Lung (tissue), 12 donors: ENCODE results near the gene GPR153. TPM values are rescaled to one million over a fixed set of nuclear protein-coding genes. Genes with fewer than 3 reads are reported as not detected.
A peak's percentile ranks its signal among the peaks of the same experiment; 100 is the strongest.

ENCODE experiments used
- ATAC-seq: fragments of 200-7000 bp; cut with Tn5 transposase; one replicate; pipeline ENCODE4 v1.9.1; 2020; ENCODE audit warnings: moderate number of reproducible peaks; ENCODE audit not compliant: insufficient read depth, low FRiP score
- DNase-seq, 3 donors: peaks; one replicate each; pipeline ENCODE4 v3.0.0-alpha.2; 2013 to 2017
- H3K27ac ChIP-seq, 2 donors: one replicate each; pipeline ENCODE4 v1.5.1; 2013; ENCODE audit warnings: mild to moderate bottlenecking in 2 of 2, moderate library complexity in 2 of 2, control low read depth in 1 of 2, inconsistent platforms in 1 of 2, low read depth in 1 of 2, low read length in 1 of 2
- H3K27me3 ChIP-seq, 3 donors: one replicate each; pipeline ENCODE4 v1.5.1; 2013; ENCODE audit warnings: low read length in 2 of 3; ENCODE audit not compliant: control insufficient read depth in 3 of 3, insufficient read depth in 3 of 3
- H3K36me3 ChIP-seq, 4 donors: one replicate each; pipeline ENCODE4 v1.5.1; 2013; ENCODE audit warnings: low read length in 4 of 4, mild to moderate bottlenecking in 1 of 4, moderate library complexity in 1 of 4; ENCODE audit not compliant: control insufficient read depth in 4 of 4, insufficient read depth in 4 of 4
- H3K4me1 ChIP-seq, 5 donors: one replicate each; pipeline ENCODE4 v1.5.1; 2013; ENCODE audit warnings: low read length in 5 of 5, mild to moderate bottlenecking in 2 of 5, moderate library complexity in 1 of 5; ENCODE audit not compliant: control insufficient read depth in 5 of 5, insufficient read depth in 5 of 5
- H3K4me3 ChIP-seq: one replicate; pipeline ENCODE4 v1.5.1; 2013; ENCODE audit warnings: mild to moderate bottlenecking, control low read depth, moderate library complexity
- H3K9ac ChIP-seq, 2 donors: one replicate each; pipeline ENCODE4 v1.5.1; 2013; ENCODE audit warnings: low read length in 2 of 2, control low read depth in 1 of 2; ENCODE audit not compliant: insufficient read depth in 1 of 2
- H3K9me3 ChIP-seq, 4 donors: one replicate each; pipeline ENCODE4 v1.5.1; 2013; ENCODE audit warnings: low read length in 3 of 4, mild to moderate bottlenecking in 1 of 4, moderate library complexity in 1 of 4; ENCODE audit not compliant: control insufficient read depth in 4 of 4, insufficient read depth in 3 of 4
- WGBS, 2 donors: extraction: QIAGEN DNeasy Blood & Tissue Kit; methylation state at CpG; one replicate each; pipeline ENCODE4 v1.1.7; 2013; 5-methylcytosine and 5-hydroxymethylcytosine counted together
- polyA plus RNA-seq, 2 donors: library from polyadenylated mRNA; stranded (reverse); fragments of 200-250 nt; gene quantifications; one replicate each; pipeline ENCODE4 v1.2.1, GENCODE V29; 2013
- total RNA-seq, 2 donors: library from RNA; depleted of rRNA in 1 of 2; stranded (reverse); fragments of >200 nt in 1 of 2; gene quantifications; one replicate each; pipeline ENCODE4 v1.2.1, GENCODE V29; 2014 to 2021
- TF ChIP-seq, protein P1 (sequence below): IDR thresholded peaks from 2 replicates; pipeline ENCODE4 v1.5.1; 2012; ENCODE audit warnings: mild to moderate bottlenecking; ENCODE audit errors: control extremely low read depth, extremely low read depth
- donor health status: control.
- donor health status: control.
- donor health status: Bipolar disorder and iron deficiency.
- donor health status: healthy.
- donor health status: DM: yes; HTN: yes; CAD: no.

Gene GPR153
- total and polyA plus RNA-seq, 4 donors, result 3.2 to 17.0 (median 6.2) TPM

DNA sequence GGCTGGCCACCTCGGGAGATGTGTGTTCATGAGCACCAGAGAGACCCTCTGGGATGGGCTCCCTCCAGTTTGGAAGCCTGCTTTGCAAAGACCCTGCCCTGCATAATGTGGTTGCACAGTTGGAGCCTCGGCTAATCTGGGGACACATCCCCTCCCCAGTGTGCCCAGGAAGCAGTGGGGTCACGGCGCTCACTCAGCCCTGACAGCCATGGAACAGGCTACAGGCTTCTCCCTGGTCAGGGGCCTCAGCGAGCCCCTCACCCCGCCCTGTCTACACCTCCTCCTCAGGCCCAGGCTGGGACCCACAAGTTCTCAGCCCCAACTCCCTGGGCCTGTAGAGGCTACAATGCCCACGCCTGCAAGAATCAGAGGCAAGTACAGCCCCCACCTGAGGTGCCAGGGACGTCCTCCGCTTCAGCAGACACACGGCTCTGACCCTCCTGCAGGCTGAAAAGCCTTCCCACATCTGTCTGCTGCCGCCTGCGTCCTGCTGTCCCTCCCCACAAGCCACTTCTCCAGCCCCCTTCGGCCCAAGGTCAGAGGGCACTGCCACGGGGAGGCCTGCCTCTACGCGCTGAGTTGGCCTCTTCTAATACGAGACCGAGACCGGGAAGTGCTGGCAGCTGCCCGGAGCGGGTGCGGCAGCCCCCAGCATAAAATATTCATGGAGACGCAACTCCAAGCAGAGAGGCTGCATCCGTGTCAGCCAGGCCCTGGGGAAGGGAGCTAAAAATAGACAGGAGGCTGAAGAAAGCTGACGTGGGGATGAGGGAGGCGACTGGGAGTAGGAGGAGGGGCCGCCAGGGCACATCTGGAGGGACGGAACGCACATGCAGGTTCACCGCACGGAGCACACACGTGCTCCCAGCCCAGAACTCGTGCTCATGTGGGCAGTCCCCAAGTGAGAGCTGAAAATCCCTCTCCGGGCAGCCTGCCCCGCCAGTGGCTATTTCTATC, 15.2 kb upstream of the GPR153 start:
- Histone ChIP-seq H3K9ac (peak overlapping the region in 1 of 2 donors; percentile 39), H3K27me3 (no peaks in the 10 kb centered on the region), H3K4me1 (peaks cover 0 to 28% (median 4%) of the 10 kb centered on the region in 5 donors), H3K27ac (peak overlapping the region; percentile 38 to 68), H3K9me3 (peaks cover 0 to 2% (median 0%) of the 10 kb centered on the region in 4 donors), H3K4me3 (no peak overlapping the region), H3K36me3 (peaks cover 0 to 2% (median 0%) of the 10 kb centered on the region in 4 donors)
- no peak for ATAC-seq
- peak; percentile 78 to 89 (median 84) for DNase-seq
- WGBS, 2 donors, result 74 to 81% methylated on average over 35 of the region's 35 CpGs
- TF ChIP-seq, protein P1, sequence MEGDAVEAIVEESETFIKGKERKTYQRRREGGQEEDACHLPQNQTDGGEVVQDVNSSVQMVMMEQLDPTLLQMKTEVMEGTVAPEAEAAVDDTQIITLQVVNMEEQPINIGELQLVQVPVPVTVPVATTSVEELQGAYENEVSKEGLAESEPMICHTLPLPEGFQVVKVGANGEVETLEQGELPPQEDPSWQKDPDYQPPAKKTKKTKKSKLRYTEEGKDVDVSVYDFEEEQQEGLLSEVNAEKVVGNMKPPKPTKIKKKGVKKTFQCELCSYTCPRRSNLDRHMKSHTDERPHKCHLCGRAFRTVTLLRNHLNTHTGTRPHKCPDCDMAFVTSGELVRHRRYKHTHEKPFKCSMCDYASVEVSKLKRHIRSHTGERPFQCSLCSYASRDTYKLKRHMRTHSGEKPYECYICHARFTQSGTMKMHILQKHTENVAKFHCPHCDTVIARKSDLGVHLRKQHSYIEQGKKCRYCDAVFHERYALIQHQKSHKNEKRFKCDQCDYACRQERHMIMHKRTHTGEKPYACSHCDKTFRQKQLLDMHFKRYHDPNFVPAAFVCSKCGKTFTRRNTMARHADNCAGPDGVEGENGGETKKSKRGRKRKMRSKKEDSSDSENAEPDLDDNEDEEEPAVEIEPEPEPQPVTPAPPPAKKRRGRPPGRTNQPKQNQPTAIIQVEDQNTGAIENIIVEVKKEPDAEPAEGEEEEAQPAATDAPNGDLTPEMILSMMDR, result no peak

DNA sequence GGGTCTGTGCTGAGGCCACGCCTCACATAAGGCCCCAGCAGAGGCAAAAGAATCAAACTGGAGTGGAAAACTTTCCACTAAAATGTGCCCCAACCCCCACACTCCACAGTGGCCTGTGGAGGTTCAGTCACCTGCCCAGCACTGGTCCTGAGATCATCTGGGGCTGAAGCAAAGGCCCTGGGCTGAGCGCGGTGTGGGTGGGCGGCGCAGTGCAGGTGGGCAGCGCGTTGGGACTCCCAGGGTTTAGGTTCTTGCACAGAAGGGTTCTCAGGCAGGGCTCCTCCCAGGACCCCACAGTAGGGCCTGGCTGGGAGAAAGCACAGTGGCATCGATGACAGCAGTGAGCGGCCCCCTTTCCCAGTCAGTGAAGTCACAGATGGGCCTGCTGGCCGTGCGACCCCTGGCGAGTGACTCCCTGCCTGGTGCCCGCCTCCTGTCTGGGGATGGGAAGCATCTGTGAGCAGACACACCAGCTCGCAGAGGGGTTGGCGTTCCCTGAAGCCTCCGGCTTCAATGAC, 13.8 kb upstream of the GPR153 start:
- Histone ChIP-seq H3K9ac (no peak overlapping the region), H3K9me3 (peaks cover 0 to 2% (median 0%) of the 10 kb centered on the region in 4 donors), H3K27me3 (no peaks in the 10 kb centered on the region), H3K4me1 (peaks cover 0 to 43% (median 18%) of the 10 kb centered on the region in 5 donors), H3K36me3 (no peaks in the 10 kb centered on the region), H3K4me3 (no peak overlapping the region), H3K27ac (no peak overlapping the region)
- 92 to 95% methylated on average over 16 of the region's 16 CpGs for WGBS, 2 donors
- DNase-seq, result no peak
- ATAC-seq, result no peak
- TF ChIP-seq, protein P1, result no peak

DNA sequence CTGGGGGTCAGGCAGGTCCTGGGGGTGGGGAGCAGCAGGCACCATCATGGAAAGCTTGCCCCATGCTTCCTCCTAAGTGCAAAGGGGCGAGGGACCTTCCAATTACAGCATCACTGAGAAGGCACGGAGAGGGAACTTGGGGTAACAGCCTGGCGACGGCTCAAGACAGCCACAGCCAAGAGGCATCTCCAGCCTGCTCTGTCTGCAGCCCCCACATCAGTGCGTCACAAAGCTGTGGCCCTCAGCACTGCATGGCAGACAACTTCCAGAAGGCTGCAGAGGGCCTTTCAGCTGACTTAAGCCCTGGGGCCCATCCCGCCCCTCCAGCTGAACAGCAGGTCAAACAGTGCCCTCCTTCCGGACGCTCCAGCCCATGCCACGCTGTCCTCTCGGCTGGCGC, 13.2 kb upstream of the GPR153 start:
- H3K4me3 ChIP-seq, result no peak overlapping the region
- H3K4me1 ChIP-seq, result peaks cover 0 to 47% (median 18%) of the 10 kb centered on the region in 5 donors
- no peaks in the 10 kb centered on the region for H3K36me3 ChIP-seq
- no peaks in the 10 kb centered on the region for H3K27me3 ChIP-seq
- no peak overlapping the region for H3K9ac ChIP-seq
- H3K27ac ChIP-seq, result no peak overlapping the region
- H3K9me3 ChIP-seq, result peaks cover 0 to 2% (median 0%) of the 10 kb centered on the region in 4 donors
- ATAC-seq, result no peak
- TF ChIP-seq, protein P1, result no peak
- 93 to 94% methylated on average over 11 of the region's 11 CpGs for WGBS, 2 donors
- DNase-seq, result no peak
